H9 (cell line): ENCODE measurements around the gene GABBR2. TPM values are rescaled to one million over a fixed set of nuclear protein-coding genes. Genes with fewer than 3 reads are reported as not detected.

Source experiments
- DNase-seq: peaks from one replicate; pipeline ENCODE4 v3.0.0-alpha.2; 2017
- H2AFZ ChIP-seq: one replicate; pipeline ENCODE4 v1.6.1; 2013; ENCODE audit warnings: mild to moderate bottlenecking, low read length, control low read depth, moderate library complexity
- H2AK5ac ChIP-seq: 2 replicates; pipeline ENCODE4 v1.6.1; 2013; ENCODE audit warnings: low read length, control low read depth, mixed read lengths; ENCODE audit not compliant: insufficient read length
- H2BK120ac ChIP-seq: one replicate; pipeline ENCODE4 v1.6.1; 2013; ENCODE audit warnings: low read depth, mild to moderate bottlenecking, low read length, control low read depth, inconsistent platforms; ENCODE audit not compliant: poor library complexity, severe bottlenecking
- H2BK12ac ChIP-seq: 2 replicates; pipeline ENCODE4 v1.6.1; 2013; ENCODE audit warnings: low read length, control low read depth, mixed read lengths, low read depth; ENCODE audit not compliant: insufficient read length
- H2BK15ac ChIP-seq: 2 replicates; pipeline ENCODE4 v1.6.1; 2013; ENCODE audit warnings: low read depth, low read length, control low read depth
- H2BK20ac ChIP-seq: one replicate; pipeline ENCODE4 v1.6.1; 2013; ENCODE audit warnings: low read depth, mild to moderate bottlenecking, low read length, control low read depth, inconsistent platforms; ENCODE audit not compliant: poor library complexity, severe bottlenecking
- H2BK5ac ChIP-seq: 2 replicates; pipeline ENCODE4 v1.6.1; 2013; ENCODE audit warnings: low read length, control low read depth, mixed read lengths; ENCODE audit not compliant: insufficient read length
- H3K14ac ChIP-seq: 2 replicates; pipeline ENCODE4 v1.6.1; 2013; ENCODE audit warnings: low read length, control low read depth; ENCODE audit not compliant: insufficient read depth
- H3K18ac ChIP-seq: 2 replicates; pipeline ENCODE4 v1.6.1; 2013; ENCODE audit warnings: low read depth, mild to moderate bottlenecking, mixed read lengths, low read length, control low read depth; ENCODE audit not compliant: insufficient read length
- H3K23ac ChIP-seq: 2 replicates; pipeline ENCODE4 v1.6.1; 2013; ENCODE audit warnings: low read length, control low read depth, mixed read lengths, low read depth; ENCODE audit not compliant: insufficient read length
- H3K23me2 ChIP-seq: 2 replicates; pipeline ENCODE4 v1.6.1; 2013; ENCODE audit warnings: low read depth, mild to moderate bottlenecking, mixed read lengths, low read length, control low read depth; ENCODE audit not compliant: insufficient read length, poor library complexity, severe bottlenecking
- H3K27ac ChIP-seq: 2 replicates; pipeline ENCODE4 v1.5.1; 2013; ENCODE audit warnings: low read length, control low read depth, mixed read lengths, low read depth; ENCODE audit not compliant: insufficient read length
- H3K27me3 ChIP-seq: 2 replicates; pipeline ENCODE4 v1.6.1; 2013; ENCODE audit warnings: low read length, control low read depth, inconsistent platforms; ENCODE audit not compliant: insufficient read depth
- H3K4ac ChIP-seq: 2 replicates; pipeline ENCODE4 v1.6.1; 2013; ENCODE audit warnings: low read depth, mild to moderate bottlenecking, control low read depth, inconsistent platforms, low read length, moderate library complexity
- H3K4me1 ChIP-seq: 2 replicates; pipeline ENCODE4 v1.6.1; 2013; ENCODE audit warnings: low read length, control low read depth, inconsistent platforms; ENCODE audit not compliant: insufficient read depth
- H3K4me2 ChIP-seq: 2 replicates; pipeline ENCODE4 v1.6.1; 2013; ENCODE audit warnings: low read length, control low read depth, mixed read lengths; ENCODE audit not compliant: insufficient read length, insufficient read depth
- H3K56ac ChIP-seq: 2 replicates; pipeline ENCODE4 v1.6.1; 2013; ENCODE audit warnings: low read depth, mild to moderate bottlenecking, mixed read lengths, low read length, control low read depth; ENCODE audit not compliant: insufficient read length
- H3K79me1 ChIP-seq: 2 replicates; pipeline ENCODE4 v1.6.1; 2013; ENCODE audit warnings: low read depth, mild to moderate bottlenecking, moderate library complexity, low read length, control low read depth, inconsistent platforms; ENCODE audit not compliant: insufficient read depth, poor library complexity, severe bottlenecking
- H3K79me2 ChIP-seq: 2 replicates; pipeline ENCODE4 v1.6.1; 2013; ENCODE audit warnings: low read length, control low read depth, inconsistent platforms; ENCODE audit not compliant: insufficient read depth
- H3K9ac ChIP-seq: 2 replicates; pipeline ENCODE4 v1.6.1; 2013; ENCODE audit warnings: low read length, control low read depth, mixed read lengths; ENCODE audit not compliant: insufficient read length; ENCODE audit errors: extremely low read depth
- H3K9me3 ChIP-seq: one replicate; pipeline ENCODE4 v1.6.1; 2013; ENCODE audit warnings: low read depth, low read length, inconsistent platforms; ENCODE audit not compliant: control insufficient read depth
- H3T11ph ChIP-seq: one replicate; pipeline ENCODE4 v1.6.1; 2013; ENCODE audit warnings: mild to moderate bottlenecking, low read length, control low read depth, inconsistent platforms
- H4K20me1 ChIP-seq: one replicate; pipeline ENCODE4 v1.6.1; 2013; ENCODE audit not compliant: control insufficient read depth, insufficient read length, insufficient read depth
- H4K5ac ChIP-seq: 2 replicates; pipeline ENCODE4 v1.6.1; 2013; ENCODE audit warnings: low read depth, mild to moderate bottlenecking, mixed read lengths, low read length, control low read depth; ENCODE audit not compliant: insufficient read length
- H4K8ac ChIP-seq: replicated peaks from 2 replicates; pipeline ENCODE4 v1.6.1; 2013; ENCODE audit warnings: low read length, control low read depth, mixed read lengths, low read depth; ENCODE audit not compliant: insufficient read length
- H4K91ac ChIP-seq: 2 replicates; pipeline ENCODE4 v1.6.1; 2013; ENCODE audit warnings: low read depth, mild to moderate bottlenecking, moderate library complexity, mixed read lengths, low read length, control low read depth; ENCODE audit not compliant: insufficient read length
- H3K27ac Mint-ChIP-seq, 3 experiments: 2 replicates in 2 of 3; 3 replicates in 1 of 3; pipeline ENCODE4 v1.8.0; 2020 to 2021; ENCODE audit warnings: mixed read lengths in 3 of 3, mild to moderate bottlenecking in 1 of 3, moderate library complexity in 1 of 3
- H3K27me3 Mint-ChIP-seq: 2 replicates; pipeline ENCODE4 v1.8.0; 2021; ENCODE audit warnings: low read depth, mild to moderate bottlenecking, moderate library complexity, mixed read lengths
- H3K36me3 Mint-ChIP-seq, 3 experiments: 2 replicates in 2 of 3; 3 replicates in 1 of 3; pipeline ENCODE4 v1.8.0; 2020 to 2021; ENCODE audit warnings: low read depth in 3 of 3, mixed read lengths in 3 of 3; ENCODE audit not compliant: insufficient read depth in 1 of 3
- H3K4me1 Mint-ChIP-seq, 2 experiments: 2 replicates each; pipeline ENCODE4 v1.8.0; 2020; ENCODE audit warnings: mixed read lengths in 2 of 2
- H3K4me3 Mint-ChIP-seq, 2 experiments: 2 replicates in 1 of 2; 3 replicates in 1 of 2; pipeline ENCODE4 v1.8.0; 2020 to 2021; ENCODE audit warnings: mild to moderate bottlenecking in 2 of 2, mixed read lengths in 2 of 2, moderate library complexity in 1 of 2
- H3K9me3 Mint-ChIP-seq, 2 experiments: 2 replicates in 1 of 2; 3 replicates in 1 of 2; pipeline ENCODE4 v1.8.0; 2020; ENCODE audit warnings: mild to moderate bottlenecking in 2 of 2, mixed read lengths in 2 of 2, moderate library complexity in 1 of 2
- WGBS: extraction: QIAGEN DNeasy Blood & Tissue Kit; methylation state at CpG from one replicate; pipeline ENCODE4 v1.1.7; 2013; ENCODE audit warnings: missing lambda C conversion rate, low lambda C conversion rate, mixed read lengths; ENCODE audit not compliant: insufficient read length; ENCODE audit errors: extremely low coverage; 5-methylcytosine and 5-hydroxymethylcytosine counted together
- total RNA-seq: library from RNA; stranded (reverse); gene quantifications from 2 replicates; pipeline ENCODE4 v1.2.1, GENCODE V29; 2021
- TF ChIP-seq, protein P1 (sequence below): fragments of 200-600 bp; sonication (generic); conservative IDR thresholded peaks from 3 replicates; pipeline ENCODE4 v1.8.0; 2021; ENCODE audit warnings: antibody characterized with exemption, mild to moderate bottlenecking

The GABBR2 gene
- total RNA-seq, 1 experiment from 2014 or later: 0.66 TPM

DNA sequence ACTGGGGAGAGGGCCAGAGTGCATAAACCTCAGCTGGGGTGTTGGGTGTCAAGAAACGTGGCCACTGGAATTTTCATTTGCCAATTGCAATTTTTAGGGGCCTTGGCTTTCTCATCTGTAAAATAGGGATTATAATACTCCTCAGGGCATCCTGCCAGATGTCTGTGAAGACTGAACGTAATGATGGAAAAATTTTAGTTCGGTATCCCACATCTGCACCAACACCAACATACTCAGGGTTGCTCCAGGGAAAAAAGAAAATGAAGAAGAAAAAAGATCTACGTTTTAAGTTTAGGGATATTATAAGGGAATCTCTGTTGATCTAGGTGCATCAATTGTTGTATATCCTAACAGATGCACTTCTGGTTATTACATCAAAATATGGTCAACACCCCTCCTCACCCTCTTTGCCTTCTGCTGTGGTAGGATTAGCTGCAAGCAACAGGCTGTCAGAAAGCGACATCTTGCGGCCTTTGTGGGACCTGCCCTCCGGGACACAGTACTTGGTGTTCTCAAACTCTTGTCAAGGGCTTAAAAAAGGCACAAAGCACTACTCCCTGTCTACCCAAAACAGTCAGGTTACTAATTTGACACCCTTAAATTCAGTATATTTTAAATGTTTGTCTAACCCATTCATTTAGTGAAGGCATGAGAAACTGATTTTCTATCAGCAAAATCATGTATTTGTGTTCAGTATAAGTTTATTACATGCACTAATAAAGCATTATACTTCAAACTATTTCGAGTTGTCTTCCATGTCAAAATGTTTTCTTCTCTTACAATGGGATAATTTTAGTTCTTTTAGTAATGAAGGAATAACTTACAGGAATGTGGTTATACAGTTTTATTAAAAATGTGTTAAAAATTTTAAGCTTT lies 445.0 kb downstream of the GABBR2 start:
- Mint-ChIP-seq H3K4me3 (no peak overlapping the region), H3K27me3 (no peaks in the 10 kb centered on the region; the same call in 1 of the 2 replicates)

More for the DNA sequence above, 445.0 kb downstream of the GABBR2 start:
- H3T11ph ChIP-seq: no peak overlapping the region
- Mint-ChIP-seq H3K9me3 (no peaks in the 10 kb centered on the region), H3K36me3 (no peaks in the 10 kb centered on the region), H3K27ac (no peak overlapping the region), H3K4me1 (peaks cover 25 to 38% of the 10 kb centered on the region in 2 experiments)
- H2AK5ac ChIP-seq: no peak overlapping the region
- no peaks in the 10 kb centered on the region for H4K20me1 ChIP-seq
- H2BK120ac ChIP-seq: no peak overlapping the region
- H3K4me1 ChIP-seq: peaks cover 2% of the 10 kb centered on the region; the same call in 1 of the 2 replicates
- H2BK5ac ChIP-seq: no peak overlapping the region
- H4K91ac ChIP-seq: no peak overlapping the region
- no peak overlapping the region for H2BK12ac ChIP-seq
- no peaks in the 10 kb centered on the region for H3K79me1 ChIP-seq
- H3K4ac ChIP-seq: no peak overlapping the region
- TF ChIP-seq, protein P1, sequence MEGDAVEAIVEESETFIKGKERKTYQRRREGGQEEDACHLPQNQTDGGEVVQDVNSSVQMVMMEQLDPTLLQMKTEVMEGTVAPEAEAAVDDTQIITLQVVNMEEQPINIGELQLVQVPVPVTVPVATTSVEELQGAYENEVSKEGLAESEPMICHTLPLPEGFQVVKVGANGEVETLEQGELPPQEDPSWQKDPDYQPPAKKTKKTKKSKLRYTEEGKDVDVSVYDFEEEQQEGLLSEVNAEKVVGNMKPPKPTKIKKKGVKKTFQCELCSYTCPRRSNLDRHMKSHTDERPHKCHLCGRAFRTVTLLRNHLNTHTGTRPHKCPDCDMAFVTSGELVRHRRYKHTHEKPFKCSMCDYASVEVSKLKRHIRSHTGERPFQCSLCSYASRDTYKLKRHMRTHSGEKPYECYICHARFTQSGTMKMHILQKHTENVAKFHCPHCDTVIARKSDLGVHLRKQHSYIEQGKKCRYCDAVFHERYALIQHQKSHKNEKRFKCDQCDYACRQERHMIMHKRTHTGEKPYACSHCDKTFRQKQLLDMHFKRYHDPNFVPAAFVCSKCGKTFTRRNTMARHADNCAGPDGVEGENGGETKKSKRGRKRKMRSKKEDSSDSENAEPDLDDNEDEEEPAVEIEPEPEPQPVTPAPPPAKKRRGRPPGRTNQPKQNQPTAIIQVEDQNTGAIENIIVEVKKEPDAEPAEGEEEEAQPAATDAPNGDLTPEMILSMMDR: peak; percentile 95
- no peak overlapping the region for H3K4me2 ChIP-seq
- no peak overlapping the region for H4K8ac ChIP-seq
- no peaks in the 10 kb centered on the region for H3K9me3 ChIP-seq
- no CpG with 5 or more reads among the region's 8 CpGs for WGBS
- no peak overlapping the region for H2BK15ac ChIP-seq
- H3K56ac ChIP-seq: no peak overlapping the region
- H3K27me3 ChIP-seq: no peaks in the 10 kb centered on the region
- no peak overlapping the region for H2AFZ ChIP-seq
- no peak overlapping the region for H3K27ac ChIP-seq
- H3K9ac ChIP-seq: no peak overlapping the region
- DNase-seq: peak; percentile 89
- H3K23ac ChIP-seq: no peak overlapping the region
- no peaks in the 10 kb centered on the region for H3K79me2 ChIP-seq
- no peak overlapping the region for H2BK20ac ChIP-seq
- H4K5ac ChIP-seq: no peak overlapping the region
- H3K14ac ChIP-seq: no peak overlapping the region
- no peaks in the 10 kb centered on the region for H3K23me2 ChIP-seq
- no peak overlapping the region for H3K18ac ChIP-seq
